ENCODE data around the gene HARBI1. TPM values are rescaled to one million over a fixed set of nuclear protein-coding genes. Genes with fewer than 3 reads are reported as not detected.

The HARBI1 gene
- total and polyA plus RNA-seq, 2 of the 4 experiments (the other 2 are of a cell fraction), result 2.7 to 5.2 TPM

- Histone ChIP-seq H3K27ac (ENCODE audit: insufficient read depth, low read length) (no peak overlapping the region), H3K23ac (ENCODE audit: low read depth, low read length) (no peak overlapping the region), H3K4me2 (ENCODE audit: low read depth, low read length) (no peak overlapping the region), H2AK5ac (ENCODE audit: low read depth, low read length) (no peak overlapping the region), H4K20me1 (ENCODE audit: insufficient read depth, low read length) (no peaks in the 10 kb centered on the region), H3K9ac (ENCODE audit: low read depth, low read length) (no peak overlapping the region), H2BK20ac (ENCODE audit: low read depth, low read length) (no peak overlapping the region), H3K4me1 (ENCODE audit: control insufficient read depth, insufficient read depth, low read length) (peaks cover 12% of the 10 kb centered on the region), H2BK15ac (ENCODE audit: low read depth, low read length) (no peak overlapping the region), H3K4me3 (ENCODE audit: insufficient read depth, low read depth, low read length) (no peak overlapping the region), H4K8ac (ENCODE audit: low read depth in 2 of 2, low read length in 2 of 2) (no peak overlapping the region), H3K36me3 (ENCODE audit: control insufficient read depth, insufficient read depth, low read length) (peaks cover 37% of the 10 kb centered on the region), H3K18ac (ENCODE audit: low read depth, low read length) (no peak overlapping the region), H3K14ac (replicated peaks; ENCODE audit: low read depth, low read length) (no peak overlapping the region), H2AK9ac (replicated peaks; ENCODE audit: low read depth, low read length, poor library complexity) (no peak overlapping the region), H3K56ac (ENCODE audit: extremely low read depth, insufficient read depth, low read length) (no peak overlapping the region), H3K9me1 (ENCODE audit: insufficient read depth, low read length) (peaks cover 12% of the 10 kb centered on the region), H3K79me1 (ENCODE audit: low read depth in 1 of 2, low read length in 2 of 2) (peaks cover 0 to 8% of the 10 kb centered on the region in 2 experiments; a peak in 2 of 4 replicates), H2BK120ac (ENCODE audit: low read depth, low read length) (no peak overlapping the region), H3K4ac (ENCODE audit: low read depth, low read length) (no peak overlapping the region), H4K5ac (ENCODE audit: low read depth, low read length) (no peak overlapping the region), H2BK5ac (ENCODE audit: low read depth, low read length, poor library complexity, severe bottlenecking) (no peak overlapping the region), H2AFZ (replicated peaks; ENCODE audit: low read length, poor library complexity) (no peak overlapping the region), H4K91ac (ENCODE audit: insufficient read depth, low read depth, low read length) (no peak overlapping the region), H3K27me3 (ENCODE audit: control insufficient read depth, insufficient read depth, low read length) (no peaks in the 10 kb centered on the region), H3K9me3 (ENCODE audit: control insufficient read depth, insufficient read depth, low read length) (no peaks in the 10 kb centered on the region)
- intact Hi-C loops (cut with micrococcal nuclease), result no loop called here
- DNase-seq (no peak), ATAC-seq (ENCODE audit: low read depth) (no peak)
- CTCF ChIA-PET, result no interaction called here
- BruUV-seq (replicated peaks), result no TSS peak
- TF ChIP-seq ELK1 (IDR thresholded peaks at IDR 0.05; ENCODE audit: borderline replicate concordance, low read depth, low read length) (no peak), BHLHE40 (IDR thresholded peaks at IDR 0.05; ENCODE audit: low read depth, low read length) (no peak), MAFK (IDR thresholded peaks at IDR 0.05; ENCODE audit: low read depth, low read length) (no peak), RAD21 (IDR thresholded peaks at IDR 0.05; ENCODE audit: low read length) (no peak), NFE2L2 (IDR thresholded peaks at IDR 0.05; ENCODE audit: low read depth, low read length) (no peak), USF2 (IDR thresholded peaks at IDR 0.05; ENCODE audit: low read depth, low read length) (no peak), FOS (IDR thresholded peaks at IDR 0.05; ENCODE audit: low read depth, low read length) (no peak), CHD1 (IDR thresholded peaks at IDR 0.05; ENCODE audit: low read depth, low read length) (no peak), RCOR1 (IDR thresholded peaks at IDR 0.05; ENCODE audit: insufficient replicate concordance, low read length) (no peak), CEBPB (IDR thresholded peaks at IDR 0.05; ENCODE audit: low read depth, low read length) (no peak), MAZ (IDR thresholded peaks at IDR 0.05; ENCODE audit: borderline replicate concordance, low read depth, low read length) (no peak), SMC3 (IDR thresholded peaks at IDR 0.05; ENCODE audit: low read depth, low read length) (no peak), MXI1 (IDR thresholded peaks at IDR 0.05; ENCODE audit: borderline replicate concordance, low read depth, low read length) (no peak), POLR2A (IDR thresholded peaks at IDR 0.05; ENCODE audit: low read depth, low read length) (no peak), CTCF (conservative IDR thresholded peaks at IDR 0.05; ENCODE audit: low read depth, low read length) (no peak), RFX5 (IDR thresholded peaks at IDR 0.05; ENCODE audit: low read depth, low read length) (no peak)
- in situ Hi-C loops (cut with MboI; ENCODE audit: low sequenced_read_pairs), result no loop called here
- POLR2A ChIA-PET (ENCODE audit: unreplicated experiment), result no interaction called here
- dilution Hi-C loops (cut with HindIII; ENCODE audit: low sequenced_read_pairs, unreplicated experiment), result no loop called here
Measured at GRCh38 chr11:46661836-46662235, 44.8 kb upstream of the HARBI1 start.

All from IMR-90 (cell line).